ENCODE data around the gene PLS1.

DNA sequence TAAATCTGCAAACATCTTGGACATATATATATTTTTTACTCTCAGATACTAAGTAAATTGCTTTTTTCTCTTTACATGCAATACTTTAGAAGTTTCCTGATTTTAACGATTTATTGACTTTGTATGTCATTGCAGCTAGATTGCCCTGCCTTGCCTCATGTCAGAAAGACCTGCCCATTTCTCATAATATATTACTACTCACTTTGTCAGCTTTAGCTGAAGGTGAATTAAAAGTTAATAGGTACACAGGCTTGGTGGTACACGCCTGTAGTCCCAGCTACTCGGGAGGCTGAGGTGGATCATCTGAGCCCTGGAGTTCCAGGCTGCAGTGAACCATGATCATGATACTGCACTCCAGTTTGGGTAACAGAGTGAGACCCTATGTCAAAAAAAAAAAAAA, 52.8 kb downstream of the PLS1 start:
- TF ChIP-seq, protein P1, sequence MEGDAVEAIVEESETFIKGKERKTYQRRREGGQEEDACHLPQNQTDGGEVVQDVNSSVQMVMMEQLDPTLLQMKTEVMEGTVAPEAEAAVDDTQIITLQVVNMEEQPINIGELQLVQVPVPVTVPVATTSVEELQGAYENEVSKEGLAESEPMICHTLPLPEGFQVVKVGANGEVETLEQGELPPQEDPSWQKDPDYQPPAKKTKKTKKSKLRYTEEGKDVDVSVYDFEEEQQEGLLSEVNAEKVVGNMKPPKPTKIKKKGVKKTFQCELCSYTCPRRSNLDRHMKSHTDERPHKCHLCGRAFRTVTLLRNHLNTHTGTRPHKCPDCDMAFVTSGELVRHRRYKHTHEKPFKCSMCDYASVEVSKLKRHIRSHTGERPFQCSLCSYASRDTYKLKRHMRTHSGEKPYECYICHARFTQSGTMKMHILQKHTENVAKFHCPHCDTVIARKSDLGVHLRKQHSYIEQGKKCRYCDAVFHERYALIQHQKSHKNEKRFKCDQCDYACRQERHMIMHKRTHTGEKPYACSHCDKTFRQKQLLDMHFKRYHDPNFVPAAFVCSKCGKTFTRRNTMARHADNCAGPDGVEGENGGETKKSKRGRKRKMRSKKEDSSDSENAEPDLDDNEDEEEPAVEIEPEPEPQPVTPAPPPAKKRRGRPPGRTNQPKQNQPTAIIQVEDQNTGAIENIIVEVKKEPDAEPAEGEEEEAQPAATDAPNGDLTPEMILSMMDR (IDR thresholded peaks at IDR 0.05): no peak
- TF ChIP-seq PHF8 (IDR thresholded peaks at IDR 0.05; ENCODE audit: borderline replicate concordance, low read depth) (no peak), ZFP36 (IDR thresholded peaks at IDR 0.05; ENCODE audit: borderline replicate concordance, partially characterized antibody) (no peak), EHMT2 (IDR thresholded peaks at IDR 0.05; ENCODE audit: low read depth) (no peak), CBX8 (IDR thresholded peaks at IDR 0.05) (no peak), TP53 (CRISPR knock-in tag; IDR thresholded peaks at IDR 0.05) (no peak), RFX5 (IDR thresholded peaks at IDR 0.05) (no peak), EP300 (IDR thresholded peaks at IDR 0.05) (no peak), SMC3 (IDR thresholded peaks at IDR 0.05) (no peak), ZC3H11A (IDR thresholded peaks at IDR 0.05) (no peak)
- TF ChIP-seq, protein P2, sequence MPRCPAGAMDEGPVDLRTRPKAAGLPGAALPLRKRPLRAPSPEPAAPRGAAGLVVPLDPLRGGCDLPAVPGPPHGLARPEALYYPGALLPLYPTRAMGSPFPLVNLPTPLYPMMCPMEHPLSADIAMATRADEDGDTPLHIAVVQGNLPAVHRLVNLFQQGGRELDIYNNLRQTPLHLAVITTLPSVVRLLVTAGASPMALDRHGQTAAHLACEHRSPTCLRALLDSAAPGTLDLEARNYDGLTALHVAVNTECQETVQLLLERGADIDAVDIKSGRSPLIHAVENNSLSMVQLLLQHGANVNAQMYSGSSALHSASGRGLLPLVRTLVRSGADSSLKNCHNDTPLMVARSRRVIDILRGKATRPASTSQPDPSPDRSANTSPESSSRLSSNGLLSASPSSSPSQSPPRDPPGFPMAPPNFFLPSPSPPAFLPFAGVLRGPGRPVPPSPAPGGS (IDR thresholded peaks at IDR 0.05): no peak
- TF ChIP-seq, protein P3, sequence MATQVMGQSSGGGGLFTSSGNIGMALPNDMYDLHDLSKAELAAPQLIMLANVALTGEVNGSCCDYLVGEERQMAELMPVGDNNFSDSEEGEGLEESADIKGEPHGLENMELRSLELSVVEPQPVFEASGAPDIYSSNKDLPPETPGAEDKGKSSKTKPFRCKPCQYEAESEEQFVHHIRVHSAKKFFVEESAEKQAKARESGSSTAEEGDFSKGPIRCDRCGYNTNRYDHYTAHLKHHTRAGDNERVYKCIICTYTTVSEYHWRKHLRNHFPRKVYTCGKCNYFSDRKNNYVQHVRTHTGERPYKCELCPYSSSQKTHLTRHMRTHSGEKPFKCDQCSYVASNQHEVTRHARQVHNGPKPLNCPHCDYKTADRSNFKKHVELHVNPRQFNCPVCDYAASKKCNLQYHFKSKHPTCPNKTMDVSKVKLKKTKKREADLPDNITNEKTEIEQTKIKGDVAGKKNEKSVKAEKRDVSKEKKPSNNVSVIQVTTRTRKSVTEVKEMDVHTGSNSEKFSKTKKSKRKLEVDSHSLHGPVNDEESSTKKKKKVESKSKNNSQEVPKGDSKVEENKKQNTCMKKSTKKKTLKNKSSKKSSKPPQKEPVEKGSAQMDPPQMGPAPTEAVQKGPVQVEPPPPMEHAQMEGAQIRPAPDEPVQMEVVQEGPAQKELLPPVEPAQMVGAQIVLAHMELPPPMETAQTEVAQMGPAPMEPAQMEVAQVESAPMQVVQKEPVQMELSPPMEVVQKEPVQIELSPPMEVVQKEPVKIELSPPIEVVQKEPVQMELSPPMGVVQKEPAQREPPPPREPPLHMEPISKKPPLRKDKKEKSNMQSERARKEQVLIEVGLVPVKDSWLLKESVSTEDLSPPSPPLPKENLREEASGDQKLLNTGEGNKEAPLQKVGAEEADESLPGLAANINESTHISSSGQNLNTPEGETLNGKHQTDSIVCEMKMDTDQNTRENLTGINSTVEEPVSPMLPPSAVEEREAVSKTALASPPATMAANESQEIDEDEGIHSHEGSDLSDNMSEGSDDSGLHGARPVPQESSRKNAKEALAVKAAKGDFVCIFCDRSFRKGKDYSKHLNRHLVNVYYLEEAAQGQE (IDR thresholded peaks at IDR 0.05): no peak
